ENCODE data around the gene IPO9. TPM values are rescaled to one million over a fixed set of nuclear protein-coding genes. Genes with fewer than 3 reads are reported as not detected.

The IPO9 gene
- total RNA-seq, 4 donors from 2014 or later: 9.6 to 23.1 (median 13.4) TPM

DNA sequence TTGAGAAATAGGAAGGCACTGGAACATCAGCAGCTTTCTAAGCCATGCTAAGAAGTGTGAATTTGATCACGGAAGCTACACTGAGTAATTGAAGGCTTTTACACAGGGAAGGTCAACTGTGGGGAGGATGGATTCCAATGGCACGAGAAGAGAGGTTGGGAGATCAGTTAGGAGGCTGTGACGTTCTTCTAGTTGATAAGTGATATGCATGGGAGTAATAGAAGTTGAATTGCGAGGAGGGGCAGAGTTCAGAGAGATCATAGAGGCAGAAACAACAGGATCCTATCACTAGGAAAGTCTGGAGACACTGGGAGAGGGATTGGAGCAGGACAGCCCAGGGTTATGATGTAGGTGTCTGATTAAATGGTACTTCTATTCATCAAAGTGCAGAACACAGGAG is 101.2 kb downstream of the IPO9 start:
- no peak for DNase-seq
- no peaks in the 10 kb centered on the region for H3K36me3 ChIP-seq
- no peak for TF ChIP-seq POLR2A (IDR thresholded peaks at IDR 0.05)
- TF ChIP-seq, protein P1, sequence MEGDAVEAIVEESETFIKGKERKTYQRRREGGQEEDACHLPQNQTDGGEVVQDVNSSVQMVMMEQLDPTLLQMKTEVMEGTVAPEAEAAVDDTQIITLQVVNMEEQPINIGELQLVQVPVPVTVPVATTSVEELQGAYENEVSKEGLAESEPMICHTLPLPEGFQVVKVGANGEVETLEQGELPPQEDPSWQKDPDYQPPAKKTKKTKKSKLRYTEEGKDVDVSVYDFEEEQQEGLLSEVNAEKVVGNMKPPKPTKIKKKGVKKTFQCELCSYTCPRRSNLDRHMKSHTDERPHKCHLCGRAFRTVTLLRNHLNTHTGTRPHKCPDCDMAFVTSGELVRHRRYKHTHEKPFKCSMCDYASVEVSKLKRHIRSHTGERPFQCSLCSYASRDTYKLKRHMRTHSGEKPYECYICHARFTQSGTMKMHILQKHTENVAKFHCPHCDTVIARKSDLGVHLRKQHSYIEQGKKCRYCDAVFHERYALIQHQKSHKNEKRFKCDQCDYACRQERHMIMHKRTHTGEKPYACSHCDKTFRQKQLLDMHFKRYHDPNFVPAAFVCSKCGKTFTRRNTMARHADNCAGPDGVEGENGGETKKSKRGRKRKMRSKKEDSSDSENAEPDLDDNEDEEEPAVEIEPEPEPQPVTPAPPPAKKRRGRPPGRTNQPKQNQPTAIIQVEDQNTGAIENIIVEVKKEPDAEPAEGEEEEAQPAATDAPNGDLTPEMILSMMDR (IDR thresholded peaks at IDR 0.05): no peak
- no peaks in the 10 kb centered on the region for H3K9me3 ChIP-seq
- no peak overlapping the region for H3K27ac ChIP-seq
- H3K4me1 ChIP-seq: peaks cover 0 to 4% (median 0%) of the 10 kb centered on the region in 4 donors
- H3K27me3 ChIP-seq: no peaks in the 10 kb centered on the region
- no peak overlapping the region for H3K4me3 ChIP-seq

DNA sequence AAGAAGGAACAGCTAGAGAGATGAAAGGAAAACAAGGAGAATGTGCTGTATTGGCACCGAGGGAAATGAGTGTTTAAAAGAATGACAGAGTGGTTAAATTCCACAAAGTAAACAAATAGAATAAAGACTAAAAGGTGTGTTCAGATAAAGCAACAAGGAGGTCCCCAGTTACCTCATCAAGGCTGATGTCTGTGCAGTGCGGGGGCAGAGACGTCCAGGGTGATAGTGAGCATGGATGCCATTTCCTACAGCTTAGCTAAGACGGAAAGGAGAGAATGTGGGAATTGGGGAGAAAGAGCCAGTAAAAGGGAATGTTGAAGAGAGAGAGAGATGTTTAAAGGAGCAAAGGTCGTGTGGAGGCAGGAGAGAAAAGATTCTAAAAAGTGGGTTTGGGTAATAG is 101.8 kb downstream of the IPO9 start:
- Histone ChIP-seq H3K4me3 (no peak overlapping the region), H3K27ac (no peak overlapping the region), H3K36me3 (no peaks in the 10 kb centered on the region), H3K4me1 (peaks cover 0 to 4% (median 0%) of the 10 kb centered on the region in 4 donors), H3K27me3 (no peaks in the 10 kb centered on the region), H3K9me3 (no peaks in the 10 kb centered on the region)
- no peak for DNase-seq
- TF ChIP-seq POLR2A (IDR thresholded peaks at IDR 0.05): no peak
- TF ChIP-seq, protein P1 (IDR thresholded peaks at IDR 0.05): no peak

Small RNA genes within 50 kb of the gene (small RNA-seq; reads per million reads assigned to genes)
- gene MIR1231: 0 reads per million in 2 donors
- gene MIR6739: 0 reads per million in 2 donors

Other genes starting within 250 kb of the IPO9 start
- 10 to 100 TPM in 1 of 4 donors, 1 to 10 TPM in 3; 2.9 to 10.7 (median 4.8) TPM for gene SHISA4, start 59.7 kb downstream of the IPO9 start, total RNA-seq
- gene LMOD1, start 117.4 kb downstream of the IPO9 start, total RNA-seq: 10 to 100 TPM in 3 of 4 donors, 1 to 10 TPM in 1; 10.0 to 70.1 (median 32.6) TPM
- gene TIMM17A, start 126.3 kb downstream of the IPO9 start, total RNA-seq: 10 to 100 TPM; 20.6 to 31.0 (median 21.6) TPM
- 100 to 1,000 TPM; 165 to 257 (median 204) TPM for gene RNPEP, start 153.5 kb downstream of the IPO9 start, total RNA-seq
- 100 to 1,000 TPM; 497 to 741 (median 654) TPM for gene ELF3, start 181.4 kb downstream of the IPO9 start, total RNA-seq

All from Peyer's patch (tissue), 4 donors.